NCI-H128 (cell line): ENCODE results near the gene MMP27.

Experiments used
- DNase-seq: peaks from one replicate; lab custom pipeline; 2025; ENCODE audit not compliant: unreplicated experiment; lab: John Stamatoyannopoulos, UW

The MMP27 gene

DNA sequence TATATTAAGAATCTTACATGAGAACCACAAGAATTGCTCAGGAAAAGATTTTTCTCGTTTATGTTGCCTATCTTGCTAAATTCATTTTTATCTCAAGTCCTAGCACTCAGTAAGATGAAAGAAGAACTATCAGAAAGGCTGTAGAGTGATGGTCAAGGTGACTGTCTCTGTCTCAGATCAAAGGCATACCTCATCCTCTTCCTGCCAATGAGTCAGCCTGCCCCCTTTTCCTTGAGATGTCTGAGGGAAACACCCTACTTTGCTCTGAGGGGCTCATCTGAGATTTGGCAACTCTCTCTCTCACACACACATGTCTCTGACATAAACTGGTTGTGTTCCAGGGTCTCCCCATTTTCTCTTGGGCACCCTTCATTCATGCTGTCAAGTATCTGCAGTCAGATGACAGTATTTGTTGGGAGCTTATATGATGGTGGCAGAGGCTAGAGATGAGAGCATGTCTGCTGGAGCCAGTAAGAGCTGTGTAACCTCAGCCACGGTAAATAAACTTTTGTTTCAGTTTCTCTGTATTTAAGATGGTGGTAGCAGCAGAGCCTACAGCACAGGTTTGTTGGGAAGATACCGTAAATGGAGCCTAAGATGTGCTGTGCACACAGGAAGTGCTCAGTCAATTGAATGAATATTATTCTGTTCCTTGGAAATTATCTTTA, 1.6 kb downstream of the MMP27 start:
- no peak for DNase-seq

DNA sequence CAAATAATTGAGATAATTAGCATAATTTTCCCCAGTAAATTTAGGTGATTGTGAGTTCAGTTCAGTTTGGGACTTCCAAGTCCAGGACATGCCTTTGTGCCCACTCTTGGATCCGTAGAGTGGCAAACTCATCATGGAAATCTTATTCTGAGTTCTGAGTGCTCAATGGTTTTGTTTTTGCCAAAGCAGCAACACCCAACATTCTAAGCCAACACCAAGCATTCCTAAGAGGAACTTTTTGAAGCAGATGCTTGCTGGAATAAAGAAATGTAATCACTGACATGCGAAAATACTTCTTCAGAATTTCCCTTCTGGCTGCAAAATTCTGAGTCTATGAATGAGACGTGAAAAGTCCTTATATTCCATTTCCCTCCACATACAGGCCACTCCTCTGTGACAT, 10.4 kb downstream of the MMP27 start:
- no peak for DNase-seq

DNA sequence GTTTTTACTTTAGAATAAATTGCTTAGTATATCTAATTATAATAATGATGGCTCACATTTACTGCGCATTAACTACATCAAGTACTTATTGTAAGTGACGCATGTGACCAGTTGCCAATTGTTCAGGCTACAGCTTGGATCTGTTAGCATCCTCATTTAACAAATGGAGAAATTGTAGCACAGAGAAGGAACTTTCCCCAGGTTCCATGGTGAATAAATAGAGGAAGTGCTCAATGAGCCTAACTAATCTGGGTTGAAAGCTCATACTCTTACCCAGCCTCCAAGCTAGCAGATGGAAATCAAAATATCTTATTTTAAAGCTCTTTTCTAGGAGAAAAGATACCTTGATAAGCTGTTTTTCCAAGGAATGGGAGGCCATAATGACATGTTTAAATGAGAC, 19.8 kb downstream of the MMP27 start:
- no peak for DNase-seq

DNA sequence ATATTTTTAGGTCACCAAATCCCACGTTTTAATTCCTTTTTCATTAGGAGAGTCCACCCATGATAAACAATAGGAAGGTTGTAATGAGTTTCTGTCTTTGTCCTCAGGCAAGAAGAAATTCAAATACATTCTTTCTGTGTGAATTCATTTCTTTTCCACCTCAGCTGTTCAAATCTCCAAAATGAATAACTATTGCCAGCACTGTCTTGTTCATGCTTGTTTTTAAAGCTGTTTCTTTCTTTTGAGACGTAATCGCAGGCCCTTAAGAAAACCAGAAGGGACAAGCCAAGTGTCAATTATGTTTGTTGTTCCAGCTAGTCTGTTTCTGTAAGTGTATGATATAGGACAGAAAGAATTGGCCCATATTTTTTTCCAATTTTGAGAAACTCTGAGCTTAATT, 20.2 kb downstream of the MMP27 start:
- DNase-seq, result no peak

DNA sequence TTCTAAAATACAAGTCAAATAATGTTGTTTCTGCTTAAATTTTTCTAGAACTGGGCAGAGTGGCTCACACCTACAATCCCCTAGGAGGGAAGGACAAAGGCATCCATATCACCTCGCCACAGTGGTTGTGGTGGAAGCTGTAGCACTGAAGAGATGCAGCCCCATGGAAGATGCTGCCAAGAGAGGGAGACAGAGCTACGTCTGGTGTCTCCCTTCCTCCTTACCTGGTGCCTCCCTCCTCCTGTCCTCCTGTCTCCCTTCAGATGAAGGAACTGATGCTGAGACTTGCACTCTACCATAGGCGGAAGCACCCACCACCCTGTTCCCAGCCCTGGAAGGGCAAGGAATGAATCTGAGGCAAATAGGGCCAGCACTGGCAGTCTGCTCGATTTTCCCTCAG, 22.3 kb downstream of the MMP27 start:
- no peak for DNase-seq

DNA sequence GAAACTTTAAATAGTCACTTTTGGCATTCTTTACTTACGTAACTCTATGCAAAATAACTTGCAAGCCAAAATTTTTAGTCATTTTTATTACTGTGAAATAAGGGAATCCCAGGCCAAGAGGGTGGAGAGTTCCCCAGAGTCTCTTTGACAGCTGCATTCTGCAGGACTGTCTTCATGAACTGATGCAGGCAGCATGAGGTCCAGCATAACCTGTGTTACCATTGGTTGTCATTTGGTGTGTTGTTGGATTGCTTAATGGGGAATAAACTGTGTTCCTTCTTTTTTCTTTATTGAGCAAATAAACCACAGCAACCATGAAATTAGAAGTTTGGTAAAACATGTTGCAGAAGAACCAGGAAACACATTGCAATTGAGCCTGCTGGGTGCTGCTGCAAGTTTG, 24.6 kb downstream of the MMP27 start:
- no peak for DNase-seq

DNA sequence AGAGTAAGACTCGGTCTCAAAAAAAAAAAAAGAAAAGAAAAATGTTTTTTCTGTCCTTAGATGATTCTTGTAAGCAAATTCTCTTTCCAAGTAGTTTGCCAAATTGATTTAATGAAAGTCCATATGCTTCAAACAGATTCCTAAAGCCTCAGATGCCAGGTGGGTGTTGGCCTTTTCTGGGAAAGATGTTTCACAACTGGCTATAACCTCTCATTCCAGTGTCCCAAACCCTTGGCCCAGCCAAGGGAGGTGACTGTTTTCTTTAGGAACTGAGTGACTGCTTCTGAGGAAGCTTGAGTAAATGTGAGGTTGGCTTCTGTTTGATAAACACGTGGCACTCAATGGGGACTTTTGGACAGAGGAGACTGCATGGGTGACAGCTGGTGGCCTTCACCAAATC, 27.5 kb downstream of the MMP27 start:
- DNase-seq, result no peak

DNA sequence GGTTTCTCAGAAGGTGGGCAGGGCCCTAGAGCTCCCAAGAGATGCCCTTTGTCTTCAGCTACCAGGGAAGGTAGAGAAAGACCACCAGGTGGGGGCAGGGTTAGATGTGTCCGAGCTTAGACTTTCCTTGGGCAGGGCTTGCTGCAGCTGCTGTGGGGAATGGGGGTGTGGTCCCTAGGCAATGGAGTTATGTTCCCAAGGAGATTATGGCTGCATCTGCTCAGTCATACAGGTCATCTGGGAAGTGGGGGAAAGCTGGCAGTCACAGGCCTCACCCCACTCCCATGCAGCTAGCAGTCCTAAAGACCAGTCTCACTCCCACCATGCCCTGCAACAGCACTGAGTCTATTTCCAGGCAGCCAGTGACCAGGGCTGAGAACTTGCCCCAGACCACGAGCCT, 29.5 kb downstream of the MMP27 start:
- DNase-seq, result no peak

DNA sequence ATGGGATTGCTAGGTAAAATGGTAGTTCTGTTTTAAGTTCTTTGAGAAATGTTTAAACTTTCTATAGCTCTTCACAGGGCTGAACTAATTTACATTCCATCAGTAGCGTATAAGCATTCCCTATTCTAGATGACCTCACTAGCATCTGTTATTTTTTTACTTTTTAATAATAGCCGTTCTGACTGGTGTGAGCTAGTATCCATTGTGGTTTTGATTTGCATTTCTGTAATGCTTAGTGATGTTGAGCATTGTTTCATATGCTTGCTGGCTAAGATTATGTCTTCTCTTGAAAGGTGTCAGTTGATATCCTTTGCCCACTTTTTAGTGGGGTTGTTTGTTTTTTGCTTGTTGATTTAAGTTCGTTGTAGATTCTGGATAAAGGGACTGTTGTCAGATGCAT, 35.9 kb downstream of the MMP27 start:
- no peak for DNase-seq

DNA sequence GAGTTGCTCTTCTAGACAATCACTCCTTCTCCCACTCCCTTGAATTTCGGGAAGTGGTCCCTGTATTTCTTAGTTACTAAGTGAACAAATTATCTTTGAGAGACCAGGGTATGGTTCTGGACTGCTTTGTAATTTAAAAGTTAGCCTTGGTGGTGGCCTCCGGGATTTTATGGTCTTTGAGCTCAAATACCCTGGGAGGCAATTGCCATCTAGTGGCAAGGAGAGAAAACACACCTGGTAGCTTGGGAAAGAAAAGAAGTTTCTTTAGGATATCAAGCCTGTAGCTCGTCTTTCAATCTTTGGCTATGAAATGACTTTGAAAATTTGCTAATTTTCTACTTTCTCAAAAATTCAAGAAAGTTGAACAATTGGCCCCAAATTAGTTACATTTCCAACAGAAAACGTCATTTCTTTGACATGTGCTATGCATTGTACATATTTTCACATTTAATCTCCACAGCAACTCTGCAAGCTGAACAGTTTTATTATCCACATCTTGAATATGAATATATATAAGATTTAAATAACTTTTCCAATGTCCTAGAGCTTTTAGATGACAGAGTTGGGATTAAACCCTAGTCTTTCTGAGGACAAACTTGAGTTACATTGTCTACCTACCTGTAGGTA, 39.1 kb downstream of the MMP27 start:
- DNase-seq, result no peak

DNA sequence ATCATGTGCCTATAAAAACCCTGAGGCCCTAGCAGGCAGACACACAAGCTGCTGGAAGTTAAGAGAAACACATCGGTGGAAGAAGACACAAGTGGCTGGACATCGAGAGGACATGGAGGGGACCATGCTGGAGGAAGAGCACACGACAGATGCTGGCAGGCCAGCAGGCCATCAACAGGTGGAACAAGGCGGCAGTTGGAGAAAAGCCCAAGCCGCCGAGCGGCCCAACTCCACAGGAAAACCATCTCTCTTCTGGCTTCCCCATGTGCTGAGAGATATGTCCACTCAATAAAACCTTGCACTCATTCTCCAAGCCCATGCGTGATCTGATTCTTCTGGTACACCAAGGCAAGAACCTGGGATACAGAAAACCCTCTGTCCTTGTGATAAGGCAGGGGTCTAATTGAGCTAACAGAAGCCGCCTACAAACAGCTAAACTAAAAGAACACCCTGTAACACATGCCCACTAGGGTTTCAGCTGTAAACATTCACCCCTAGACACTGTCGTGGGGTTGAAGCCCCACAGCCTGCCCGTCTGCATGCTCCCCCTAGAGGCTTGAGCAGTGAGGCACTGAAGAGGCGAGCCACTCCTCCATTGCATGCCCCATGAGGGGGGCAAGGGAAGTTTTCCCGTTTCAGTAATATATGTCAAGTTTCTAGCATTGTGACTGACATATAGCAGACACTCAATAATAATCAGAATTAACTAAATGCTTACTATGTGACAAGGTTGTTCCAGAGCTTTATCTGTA, 41.4 kb downstream of the MMP27 start:
- DNase-seq, result no peak

DNA sequence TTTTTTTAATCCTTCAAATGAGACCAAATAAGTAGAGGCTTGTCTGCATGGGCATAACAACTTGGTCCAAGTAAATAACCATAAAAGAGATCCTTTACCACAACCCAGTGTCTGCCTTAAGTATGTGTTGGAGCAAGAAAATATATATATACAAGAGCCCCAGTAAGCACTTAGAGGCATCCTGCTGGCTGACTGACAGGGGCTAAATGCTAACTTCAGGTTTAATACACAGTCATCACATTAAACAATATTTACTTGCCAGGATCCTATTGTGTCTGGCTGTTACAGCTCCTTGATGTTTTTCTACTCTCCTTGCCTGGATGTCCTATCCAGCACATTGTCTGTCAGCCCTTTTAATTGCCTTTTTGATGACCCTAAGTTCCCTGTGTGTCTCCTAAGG, 43.0 kb downstream of the MMP27 start:
- no peak for DNase-seq

DNA sequence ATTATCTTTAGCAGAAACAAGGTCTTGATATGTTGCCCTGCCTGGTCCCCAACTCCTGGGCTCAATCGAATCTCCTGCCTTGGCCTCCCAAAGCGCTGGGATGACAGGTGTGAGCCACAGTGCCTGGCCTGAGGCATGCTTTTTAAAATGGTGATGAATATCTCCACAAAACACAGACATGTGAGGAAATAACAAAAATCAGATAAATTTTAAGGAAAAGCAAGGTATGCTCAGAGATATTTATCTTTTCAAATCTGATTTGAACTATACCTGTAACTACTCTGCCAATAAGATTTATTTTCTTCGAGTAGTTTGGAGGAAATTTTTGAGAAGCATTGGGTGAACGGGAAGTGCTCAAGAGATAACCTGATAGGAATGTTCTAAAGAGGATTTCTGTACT, 44.5 kb downstream of the MMP27 start:
- DNase-seq, result no peak

DNA sequence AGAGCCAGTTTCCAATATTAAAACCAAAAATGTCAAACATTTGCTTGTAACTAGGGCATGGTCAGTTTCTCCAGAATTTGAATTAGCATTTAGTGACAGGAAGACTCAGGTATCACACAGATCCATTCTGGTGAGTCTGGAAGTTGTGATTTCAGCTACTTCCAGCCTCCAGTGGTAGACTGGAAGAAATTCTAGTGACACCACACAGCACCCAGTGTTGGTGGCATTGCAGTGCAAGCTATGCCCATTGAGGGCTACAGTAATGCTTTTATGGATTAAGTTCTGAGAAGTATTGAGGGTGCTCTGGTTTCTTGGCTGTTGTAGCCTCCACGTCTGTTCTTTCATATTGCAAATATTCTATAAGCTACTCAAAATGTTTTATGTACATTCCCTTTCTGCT, 49.0 kb downstream of the MMP27 start:
- no peak for DNase-seq

DNA sequence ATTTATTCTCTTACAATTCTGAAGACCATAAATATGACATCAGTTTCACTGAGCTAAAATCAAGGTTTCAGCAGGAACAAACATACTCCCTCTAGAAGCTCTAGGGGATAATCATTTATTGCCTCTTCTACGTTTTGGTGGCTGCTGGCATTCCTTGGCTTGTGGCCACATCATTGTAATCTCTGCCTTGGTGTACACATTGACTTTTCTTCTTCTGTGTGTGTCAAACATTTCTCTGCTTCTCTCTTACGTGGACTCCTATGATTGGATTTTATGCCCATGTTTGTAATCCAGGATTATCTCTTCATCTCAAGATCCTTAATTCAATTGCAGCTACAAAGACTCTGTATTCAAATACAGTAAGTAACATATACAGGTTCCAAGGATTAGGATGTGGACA, 50.0 kb downstream of the MMP27 start:
- no peak for DNase-seq

DNA sequence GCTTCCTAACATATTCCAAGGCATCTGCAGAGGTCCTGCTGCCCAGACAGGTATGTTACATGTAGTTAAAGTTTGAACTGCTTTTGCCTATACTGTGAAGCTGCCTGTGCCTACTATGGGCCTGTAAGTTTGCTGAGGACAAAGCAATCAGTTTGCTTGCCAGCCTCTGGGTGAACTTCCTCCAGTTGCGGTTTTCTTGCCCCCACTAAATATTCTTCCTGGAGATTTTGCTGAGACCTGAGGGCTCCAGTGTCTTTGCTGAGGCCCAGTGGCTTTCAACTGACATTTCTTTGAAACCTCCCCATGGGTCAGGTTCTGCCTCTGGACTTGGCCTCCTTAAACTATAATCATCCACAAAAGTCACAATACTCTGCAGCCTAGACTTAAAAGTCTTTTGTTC, 50.8 kb downstream of the MMP27 start:
- DNase-seq, result no peak

DNA sequence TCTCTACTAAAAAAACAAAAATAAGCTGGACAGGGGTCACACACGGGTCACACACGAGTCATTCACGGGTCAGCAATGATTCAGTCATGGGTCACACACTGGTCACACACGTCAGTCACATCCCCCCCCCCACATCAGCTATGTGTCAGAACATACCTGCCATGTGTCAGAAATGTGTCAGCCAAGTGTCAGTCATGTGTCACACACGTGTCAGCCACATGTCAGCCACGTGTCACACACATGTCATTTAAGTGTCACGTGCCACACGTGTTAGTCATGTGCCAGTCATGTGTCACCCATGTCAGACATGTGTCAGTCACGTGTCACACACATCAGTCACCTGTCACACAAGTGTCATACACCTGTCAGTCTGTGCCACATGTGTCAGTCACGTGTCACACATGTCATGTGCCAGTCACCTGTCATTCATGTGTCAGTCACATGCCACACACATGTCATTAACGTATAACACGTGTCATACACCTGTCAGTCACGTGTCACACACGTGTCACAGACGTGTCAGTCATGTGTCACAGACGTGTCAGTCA, 51.8 kb downstream of the MMP27 start:
- DNase-seq, result no peak

DNA sequence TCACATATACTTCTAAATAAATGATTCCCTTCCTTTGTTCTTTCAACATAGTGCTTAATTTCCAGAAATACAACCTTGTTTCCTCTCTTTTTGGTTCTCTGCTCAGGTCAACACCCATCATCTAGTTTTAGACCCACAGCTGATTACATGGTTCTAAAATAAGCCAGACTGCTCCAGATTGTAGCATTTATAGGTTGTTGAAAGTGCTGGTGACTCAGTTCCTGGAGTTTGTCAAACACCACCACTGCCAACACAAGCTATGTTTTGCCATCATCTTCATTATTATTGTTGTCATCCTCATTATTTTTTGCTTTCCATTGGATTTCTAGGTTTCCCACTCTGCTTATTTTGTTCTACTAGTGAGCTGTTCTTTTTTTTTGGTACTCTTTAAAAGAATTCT, 58.1 kb downstream of the MMP27 start:
- no peak for DNase-seq

DNA sequence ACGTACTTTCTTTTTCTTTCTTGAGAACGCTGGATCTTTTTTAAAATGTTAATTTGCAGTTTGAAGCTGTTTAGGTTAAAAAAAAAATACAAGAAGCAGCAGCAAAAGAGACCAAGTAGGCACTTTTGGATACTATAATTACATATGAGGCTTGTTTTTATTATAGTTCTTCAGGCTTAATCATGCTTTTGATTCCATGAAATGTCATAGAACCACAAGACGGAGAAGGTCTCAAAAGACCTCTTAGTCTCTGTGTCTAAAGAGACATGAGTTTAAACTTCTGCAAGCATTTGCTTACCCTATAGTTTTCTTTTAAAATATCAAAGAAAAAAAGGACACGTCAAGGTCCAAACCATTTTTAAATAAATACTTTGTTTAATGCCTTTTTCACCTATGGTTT, 61.6 kb downstream of the MMP27 start:
- no peak for DNase-seq
